ENCODE measurements around the gene ZBTB14. TPM values are rescaled to one million over a fixed set of nuclear protein-coding genes. Genes with fewer than 3 reads are reported as not detected.

The ZBTB14 gene
- total RNA-seq, 2 experiments from 2014 or later: 28.1 to 33.9 TPM

DNA sequence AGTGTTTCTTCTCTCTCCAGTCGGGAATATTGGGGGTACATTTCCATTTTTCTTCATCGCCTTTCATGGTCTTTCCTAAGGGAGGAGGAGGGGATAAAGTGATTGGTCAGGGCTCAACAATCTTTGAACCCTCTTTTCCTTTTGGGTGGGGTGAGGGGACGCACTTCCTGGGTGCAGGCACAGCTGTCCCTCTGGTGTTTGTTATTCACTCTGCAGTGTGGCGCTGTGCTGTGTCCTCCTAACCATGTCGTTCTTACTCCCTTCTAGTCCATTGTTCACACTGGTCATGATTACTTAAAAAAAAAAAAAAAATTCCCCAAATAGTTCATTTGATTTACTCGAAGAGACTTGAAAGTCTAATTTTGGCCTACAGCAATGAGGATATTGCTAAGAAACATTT is 44.4 kb downstream of the ZBTB14 start:
- no peak overlapping the region for H3K4me3 ChIP-seq (ENCODE audit: low read depth, low read length, poor library complexity, severe bottlenecking)
- 0 out of 2 replicates have a peak, but pooled peaks cover 4% of the 10 kb centered on the region for H3K36me3 ChIP-seq (ENCODE audit: insufficient read depth, low read length)
- no peak for DNase-seq (ENCODE audit: low spot score)
- H3K4me1 ChIP-seq (ENCODE audit: insufficient read depth, low read length, poor library complexity, severe bottlenecking): no peaks in the 10 kb centered on the region
- no peak overlapping the region for H3K4me2 ChIP-seq (ENCODE audit: low read length)
- BruUV-seq (replicated peaks): no TSS peak
- CTCF ChIA-PET (ENCODE audit: unreplicated experiment): no interaction called here
- no peak overlapping the region for H3K27ac ChIP-seq (ENCODE audit: low read depth, low read length, poor library complexity, severe bottlenecking)
- POLR2A ChIA-PET: no interaction called here
- TF ChIP-seq, protein P1, sequence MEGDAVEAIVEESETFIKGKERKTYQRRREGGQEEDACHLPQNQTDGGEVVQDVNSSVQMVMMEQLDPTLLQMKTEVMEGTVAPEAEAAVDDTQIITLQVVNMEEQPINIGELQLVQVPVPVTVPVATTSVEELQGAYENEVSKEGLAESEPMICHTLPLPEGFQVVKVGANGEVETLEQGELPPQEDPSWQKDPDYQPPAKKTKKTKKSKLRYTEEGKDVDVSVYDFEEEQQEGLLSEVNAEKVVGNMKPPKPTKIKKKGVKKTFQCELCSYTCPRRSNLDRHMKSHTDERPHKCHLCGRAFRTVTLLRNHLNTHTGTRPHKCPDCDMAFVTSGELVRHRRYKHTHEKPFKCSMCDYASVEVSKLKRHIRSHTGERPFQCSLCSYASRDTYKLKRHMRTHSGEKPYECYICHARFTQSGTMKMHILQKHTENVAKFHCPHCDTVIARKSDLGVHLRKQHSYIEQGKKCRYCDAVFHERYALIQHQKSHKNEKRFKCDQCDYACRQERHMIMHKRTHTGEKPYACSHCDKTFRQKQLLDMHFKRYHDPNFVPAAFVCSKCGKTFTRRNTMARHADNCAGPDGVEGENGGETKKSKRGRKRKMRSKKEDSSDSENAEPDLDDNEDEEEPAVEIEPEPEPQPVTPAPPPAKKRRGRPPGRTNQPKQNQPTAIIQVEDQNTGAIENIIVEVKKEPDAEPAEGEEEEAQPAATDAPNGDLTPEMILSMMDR (conservative IDR thresholded peaks at IDR 0.05; ENCODE audit: low read length): no peak
- TF ChIP-seq EZH2phosphoT487 (IDR thresholded peaks at IDR 0.05; ENCODE audit: borderline replicate concordance, low read depth, low read length): no peak
- intact Hi-C loops (cut with micrococcal nuclease; ENCODE audit: unreplicated experiment): no loop called here
- H3K9me3 ChIP-seq (ENCODE audit: low read length): no peaks in the 10 kb centered on the region
- no peaks in the 10 kb centered on the region for H4K20me1 ChIP-seq (ENCODE audit: insufficient read depth, low read length)
- H2AFZ ChIP-seq (ENCODE audit: low read length): no peak overlapping the region
- no peaks in the 10 kb centered on the region for H3K9me2 ChIP-seq (ENCODE audit: insufficient read depth, low read length)
- no peaks in the 10 kb centered on the region for H3K79me2 ChIP-seq (ENCODE audit: insufficient read depth, low read depth, low read length)

DNA sequence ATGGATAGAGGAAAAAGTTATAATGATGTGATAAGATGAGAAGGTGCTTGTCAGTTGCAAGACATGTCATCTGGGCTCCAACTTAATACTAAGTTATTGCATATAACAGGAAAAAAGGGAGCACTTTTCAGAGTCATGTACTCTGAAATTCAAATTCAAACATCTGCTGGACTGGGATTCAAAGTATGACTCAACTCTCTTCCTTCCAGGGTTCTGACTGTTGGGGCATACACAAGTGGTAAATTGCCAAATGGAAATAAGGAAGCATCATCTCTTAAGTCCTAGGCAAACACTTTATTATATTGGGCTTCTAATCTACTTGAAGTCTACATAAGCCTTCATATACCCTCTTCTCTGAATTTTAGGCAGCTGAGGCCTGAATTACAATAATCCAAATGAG is 44.9 kb downstream of the ZBTB14 start:
- Histone ChIP-seq H3K4me2 (ENCODE audit: low read length) (no peak overlapping the region), H3K9me2 (ENCODE audit: insufficient read depth, low read length) (no peaks in the 10 kb centered on the region), H3K27ac (ENCODE audit: low read depth, low read length, poor library complexity, severe bottlenecking) (no peak overlapping the region), H3K36me3 (ENCODE audit: insufficient read depth, low read length) (0 out of 2 replicates have a peak, but pooled peaks cover 4% of the 10 kb centered on the region), H4K20me1 (ENCODE audit: insufficient read depth, low read length) (no peaks in the 10 kb centered on the region), H2AFZ (ENCODE audit: low read length) (no peak overlapping the region), H3K79me2 (ENCODE audit: insufficient read depth, low read depth, low read length) (no peaks in the 10 kb centered on the region), H3K4me1 (ENCODE audit: insufficient read depth, low read length, poor library complexity, severe bottlenecking) (no peaks in the 10 kb centered on the region), H3K9me3 (ENCODE audit: low read length) (no peaks in the 10 kb centered on the region), H3K4me3 (ENCODE audit: low read depth, low read length, poor library complexity, severe bottlenecking) (no peak overlapping the region)
- DNase-seq (ENCODE audit: low spot score): no peak
- TF ChIP-seq EZH2phosphoT487 (IDR thresholded peaks at IDR 0.05; ENCODE audit: borderline replicate concordance, low read depth, low read length): no peak
- TF ChIP-seq, protein P1 (conservative IDR thresholded peaks at IDR 0.05; ENCODE audit: low read length): no peak
- BruUV-seq (replicated peaks): no TSS peak
- ChIA-PET POLR2A (interaction anchor here (0.7 to 1.4 kb wide), 3 partner anchors 10 to 1326 kb away, joined by 3 read pairs; no protein-coding TSS in a partner anchor), CTCF (ENCODE audit: unreplicated experiment) (no interaction called here)
- intact Hi-C loops (cut with micrococcal nuclease; ENCODE audit: unreplicated experiment): no loop called here

DNA sequence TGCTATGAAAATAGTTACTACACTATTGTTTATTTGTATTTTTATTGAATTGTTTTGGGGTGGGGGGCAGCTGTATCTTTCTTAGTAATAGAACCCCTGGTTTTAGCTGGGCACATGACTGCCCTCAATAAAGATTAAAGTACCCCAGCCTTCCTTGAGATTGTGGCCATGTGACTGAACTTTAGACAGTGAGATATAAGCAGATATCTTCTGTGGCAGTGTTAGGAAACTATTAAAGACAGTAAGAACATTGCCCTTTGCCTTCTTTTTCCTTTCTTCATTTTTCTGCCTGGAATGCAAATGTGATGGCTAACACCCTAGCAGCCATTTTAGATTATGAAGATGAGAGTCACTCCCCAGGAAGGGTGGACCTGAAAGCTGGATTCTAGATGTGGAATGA is 50.6 kb downstream of the ZBTB14 start:
- no peaks in the 10 kb centered on the region for H4K20me1 ChIP-seq (ENCODE audit: insufficient read depth, low read length)
- H3K27ac ChIP-seq (ENCODE audit: low read depth, low read length, poor library complexity, severe bottlenecking): no peak overlapping the region
- H3K79me2 ChIP-seq (ENCODE audit: insufficient read depth, low read depth, low read length): peaks cover 18% of the 10 kb centered on the region
- H3K4me2 ChIP-seq (ENCODE audit: low read length): no peak overlapping the region
- intact Hi-C loops (cut with micrococcal nuclease; ENCODE audit: unreplicated experiment): no loop called here
- H3K4me1 ChIP-seq (ENCODE audit: insufficient read depth, low read length, poor library complexity, severe bottlenecking): peaks cover 18% of the 10 kb centered on the region
- H3K4me3 ChIP-seq (ENCODE audit: low read depth, low read length, poor library complexity, severe bottlenecking): no peak overlapping the region
- no TSS peak for BruUV-seq (replicated peaks)
- no peaks in the 10 kb centered on the region for H3K9me2 ChIP-seq (ENCODE audit: insufficient read depth, low read length)
- H2AFZ ChIP-seq (ENCODE audit: low read length): no peak overlapping the region
- ChIA-PET CTCF (ENCODE audit: unreplicated experiment) (no interaction called here), POLR2A (no interaction called here)
- TF ChIP-seq EZH2phosphoT487 (IDR thresholded peaks at IDR 0.05; ENCODE audit: borderline replicate concordance, low read depth, low read length): no peak
- TF ChIP-seq, protein P1 (conservative IDR thresholded peaks at IDR 0.05; ENCODE audit: low read length): no peak
- DNase-seq (ENCODE audit: low spot score): no peak
- peaks cover 51% of the 10 kb centered on the region for H3K36me3 ChIP-seq (ENCODE audit: insufficient read depth, low read length)
- no peaks in the 10 kb centered on the region for H3K9me3 ChIP-seq (ENCODE audit: low read length)
